GM21786 (cell line): Measurements from ENCODE around the gene RNF44.

Source experiments
- ATAC-seq: cut with Tn5 transposase; IDR thresholded peaks from one replicate; pipeline ENCODE4 v1.9.1; 2021; ENCODE audit not compliant: unreplicated experiment

RNF44 gene

DNA sequence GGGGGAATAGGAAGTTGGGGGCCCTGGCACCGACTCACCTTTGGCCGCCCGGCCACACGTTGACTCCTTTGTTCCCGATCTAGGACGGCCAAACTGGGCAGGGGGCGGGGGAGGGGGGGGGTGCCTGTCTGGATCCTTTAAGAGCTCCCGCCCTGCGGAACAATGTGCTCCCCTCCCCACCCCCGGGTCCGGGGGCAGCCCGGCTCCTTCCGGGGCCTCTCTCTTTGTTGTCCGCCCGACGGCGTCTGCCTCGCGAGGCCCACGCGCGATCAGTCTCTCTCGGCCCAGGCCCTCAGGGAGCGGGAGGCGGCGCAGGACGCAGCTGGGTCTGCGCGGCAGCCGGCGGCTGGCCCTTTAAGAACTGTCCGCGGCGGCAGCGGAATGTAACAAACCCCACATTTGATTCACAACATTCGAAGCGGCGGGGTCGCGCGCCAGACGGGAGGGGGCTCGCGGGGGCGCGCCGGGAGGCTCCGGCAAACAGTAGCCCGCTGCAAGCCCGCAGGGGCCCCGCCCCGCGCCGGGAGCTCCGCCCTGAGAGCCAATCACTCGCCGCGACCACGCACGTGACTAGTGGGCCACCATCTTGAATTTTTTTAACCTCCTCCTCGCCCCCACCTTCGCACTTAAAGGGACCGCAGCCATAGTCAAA is at the start of gene RNF44:
Gene RNF44 (minus strand): TSS at position 501 of the 652 bp plus-strand sequence. CDS start 4,930 bp downstream, outside the sequence.
- ATAC-seq: peak; percentile 43

DNA sequence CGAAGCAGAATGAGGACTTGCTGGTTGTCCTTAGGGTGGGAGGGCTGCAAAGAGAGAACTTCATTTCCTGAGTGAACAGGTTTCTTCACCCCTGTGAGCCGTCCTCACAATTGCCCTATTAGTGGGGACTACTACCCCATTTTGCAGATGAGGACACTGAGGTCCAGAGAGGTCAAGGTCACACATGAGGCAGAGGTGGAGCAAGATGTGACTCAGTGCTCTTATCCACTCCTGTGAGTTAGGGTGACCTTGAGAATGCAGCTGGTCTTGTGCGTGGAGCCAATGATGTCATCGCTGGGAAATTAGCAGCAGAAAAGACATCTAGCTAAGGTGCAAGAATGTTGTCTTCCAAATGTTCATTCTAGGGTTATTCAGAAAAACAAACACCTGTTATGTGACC is 45.9 kb upstream of the RNF44 start:
- no peak for ATAC-seq

- no peak for ATAC-seq
Observed at GRCh38 chr5:176581361-176581760, 44.2 kb upstream of the RNF44 start.

GRCh38 chr5:176579323-176579722 is 42.1 kb upstream of the RNF44 start:
- no peak for ATAC-seq

GRCh38 chr5:176578391-176578808 is 41.2 kb upstream of the RNF44 start:
- no peak for ATAC-seq

DNA sequence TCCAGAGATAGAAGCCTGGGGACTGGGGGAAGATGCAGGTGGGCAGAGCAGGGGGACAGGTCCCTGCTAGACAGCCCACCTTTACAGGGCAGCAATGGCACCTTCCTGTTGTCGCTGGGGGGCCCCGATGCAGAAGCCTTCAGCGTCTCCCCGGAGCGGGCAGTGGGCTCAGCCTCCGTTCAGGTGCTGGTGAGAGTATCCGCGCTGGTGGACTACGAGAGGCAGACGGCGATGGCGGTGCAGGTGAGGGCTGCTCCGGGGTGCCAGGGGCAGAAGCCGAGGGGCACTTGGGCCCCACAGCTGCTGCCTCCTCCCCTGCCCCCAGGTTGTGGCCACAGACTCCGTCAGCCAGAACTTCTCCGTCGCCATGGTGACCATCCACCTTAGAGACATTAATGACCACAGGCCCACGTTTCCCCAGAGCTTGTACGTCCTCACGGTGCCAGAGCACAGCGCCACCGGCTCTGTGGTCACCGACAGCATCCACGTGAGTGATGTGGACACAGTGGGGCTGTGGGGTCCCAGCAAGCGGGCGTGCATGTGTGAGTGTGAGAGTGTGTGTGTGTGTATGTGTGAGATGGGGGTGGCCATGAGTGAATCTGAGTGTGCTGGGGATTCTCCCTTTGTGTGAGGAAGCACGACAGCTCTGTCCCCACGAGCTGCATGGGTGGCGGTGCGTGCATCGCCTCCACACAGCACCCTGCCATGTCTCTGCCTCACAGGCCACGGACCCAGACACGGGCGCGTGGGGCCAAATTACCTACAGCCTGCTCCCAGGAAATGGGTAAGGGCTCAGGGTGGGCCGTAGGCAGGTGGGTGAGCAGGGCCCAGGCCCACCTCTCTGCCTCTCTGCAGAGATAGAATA is 40.3 kb upstream of the RNF44 start:
- ATAC-seq: no peak

GRCh38 chr5:176575488-176576422 is 38.6 kb upstream of the RNF44 start:
- no peak for ATAC-seq

DNA sequence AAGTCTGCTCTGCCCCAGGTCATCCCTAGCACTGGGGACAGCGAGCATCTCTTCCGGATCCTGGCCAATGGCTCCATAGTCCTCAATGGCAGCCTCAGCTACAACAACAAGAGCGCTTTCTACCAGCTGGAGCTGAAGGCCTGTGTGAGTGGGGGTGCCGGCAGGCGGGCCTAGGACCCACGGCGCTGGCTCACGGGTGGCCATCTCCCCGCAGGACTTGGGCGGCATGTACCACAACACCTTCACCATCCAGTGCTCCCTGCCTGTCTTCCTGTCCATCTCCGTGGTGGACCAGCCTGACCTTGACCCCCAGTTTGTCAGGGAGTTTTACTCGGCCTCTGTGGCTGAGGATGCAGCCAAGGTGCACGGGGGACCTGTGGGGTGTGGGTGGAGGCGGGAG is 37.9 kb upstream of the RNF44 start:
- no peak for ATAC-seq

DNA sequence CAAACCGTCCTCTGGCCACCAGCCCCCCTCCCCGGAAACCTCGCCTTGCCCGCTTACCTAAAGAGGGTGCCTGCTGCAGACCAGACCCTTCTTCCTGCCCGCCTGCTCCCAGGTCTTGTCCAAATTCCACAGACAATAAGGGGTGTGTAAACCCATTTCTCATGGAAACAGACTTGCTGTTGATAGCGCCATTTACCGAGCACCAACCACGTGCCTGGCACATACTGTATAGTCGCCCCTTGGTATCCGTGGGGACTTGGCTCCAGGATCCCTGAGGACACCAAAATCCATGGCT is 37.0 kb upstream of the RNF44 start:
- ATAC-seq: no peak

- peak; percentile 60 for ATAC-seq
Observed at GRCh38 chr5:176573564-176574296, 36.5 kb upstream of the RNF44 start.

DNA sequence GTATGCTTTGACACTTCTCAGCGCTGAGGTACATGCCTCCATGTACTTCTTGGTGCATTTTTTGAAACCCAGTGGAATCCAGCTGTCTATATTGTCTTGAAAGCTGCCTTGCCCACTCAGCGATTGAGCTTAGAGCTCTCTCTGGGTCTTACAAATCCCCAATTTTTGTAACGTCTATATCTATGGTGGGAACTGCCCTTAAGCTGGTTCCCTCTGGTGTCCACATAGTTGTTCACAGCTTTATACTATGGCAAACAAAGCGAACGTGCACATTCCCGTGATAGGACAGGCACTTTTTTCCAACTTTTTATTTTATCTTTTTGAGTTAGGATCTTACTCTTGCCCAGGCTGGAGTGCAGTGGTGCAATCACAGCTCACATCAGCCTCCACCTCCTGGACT is 32.8 kb upstream of the RNF44 start:
- ATAC-seq: no peak

GRCh38 chr5:176568657-176569056 is 31.5 kb upstream of the RNF44 start:
- no peak for ATAC-seq

- ATAC-seq: no peak
Observed at GRCh38 chr5:176565760-176566288, 28.6 kb upstream of the RNF44 start.

- ATAC-seq: no peak
Observed at GRCh38 chr5:176564002-176564401, 26.8 kb upstream of the RNF44 start.

- ATAC-seq: no peak
Observed at GRCh38 chr5:176562189-176562588, 25.0 kb upstream of the RNF44 start.

GRCh38 chr5:176561259-176561658 is 24.1 kb upstream of the RNF44 start:
- ATAC-seq: no peak

GRCh38 chr5:176560364-176560763 is 23.2 kb upstream of the RNF44 start:
- no peak for ATAC-seq

- ATAC-seq: no peak
Observed at GRCh38 chr5:176559683-176560082, 22.5 kb upstream of the RNF44 start.

GRCh38 chr5:176557846-176558245 is 20.6 kb upstream of the RNF44 start:
- ATAC-seq: no peak

- ATAC-seq: no peak
Observed at GRCh38 chr5:176553260-176554085, 16.3 kb upstream of the RNF44 start.
